Omental fat pad (tissue), 4 donors: ENCODE data around the gene CCDC85C. TPM values are rescaled to one million over a fixed set of nuclear protein-coding genes. Genes with fewer than 3 reads are reported as not detected.

Source experiments
- ATAC-seq: fragments of 150-250 bp; one replicate; pipeline ENCODE4 v1.9.1; 2016; ENCODE audit warnings: mild to moderate bottlenecking, moderate library complexity; ENCODE audit not compliant: low FRiP score
- DNase-seq: peaks from one replicate; pipeline ENCODE4 v3.0.0-alpha.2; 2019; ENCODE audit warnings: low spot score
- CTCF ChIP-seq, 3 donors: fragments of 450-650 bp; IDR thresholded peaks; one replicate each; pipeline ENCODE4 v1.5.1; 2016 to 2017; ENCODE audit warnings: antibody characterized with exemption in 3 of 3, mild to moderate bottlenecking in 3 of 3, moderate library complexity in 2 of 3
- total RNA-seq, 4 donors: library from RNA; depleted of rRNA; stranded (reverse); fragments of >200 nt; gene quantifications; one replicate each; pipeline ENCODE4 v1.1.0, GENCODE V29; 2016

The CCDC85C gene
- total RNA-seq, 4 donors from 2014 or later, result 3.3 to 17.7 (median 8.3) TPM

GRCh38 chr14:99628887-99629618 is 25.0 kb upstream of the CCDC85C start:
- ATAC-seq (peak; percentile 59), DNase-seq (peak; percentile 48)
- TF ChIP-seq CTCF (IDR thresholded peaks at IDR 0.05), result peak in 2 of 3 donors; percentile 53 to 89

GRCh38 chr14:99627510-99628381 is 23.7 kb upstream of the CCDC85C start:
- TF ChIP-seq CTCF (IDR thresholded peaks at IDR 0.05), result no peak

GRCh38 chr14:99627100-99627499 is 23.1 kb upstream of the CCDC85C start:
- DNase-seq (no peak), ATAC-seq (no peak)
- TF ChIP-seq CTCF (IDR thresholded peaks at IDR 0.05), result no peak

More at GRCh38 chr14:99627510-99628381, 23.7 kb upstream of the CCDC85C start:
- no peak for ATAC-seq
- no peak for DNase-seq

- TF ChIP-seq CTCF (IDR thresholded peaks at IDR 0.05), result no peak
- no peak for ATAC-seq
- DNase-seq, result no peak
These were observed 22.1 kb upstream of the CCDC85C start for GRCh38 chr14:99626041-99626648.

GRCh38 chr14:99625476-99625875 is 21.5 kb upstream of the CCDC85C start:
- no peak for TF ChIP-seq CTCF (IDR thresholded peaks at IDR 0.05)
- no peak for ATAC-seq
- no peak for DNase-seq

GRCh38 chr14:99624971-99625370 is 21.0 kb upstream of the CCDC85C start:
- no peak for DNase-seq
- TF ChIP-seq CTCF (IDR thresholded peaks at IDR 0.05), result no peak
- no peak for ATAC-seq
